CD4-positive, alpha-beta memory T cell (primary cell): ENCODE results near the gene CHRNB4. TPM values are rescaled to one million over a fixed set of nuclear protein-coding genes. Genes with fewer than 3 reads are reported as not detected.
A peak's percentile ranks its signal among the peaks of the same experiment; 100 is the strongest.
"Not testable (repeated sequence)": the region's sequence is repeated elsewhere in the genome, so short reads cannot be mapped to it uniquely, and the experiment has no call there.

Experiments used
- CTCF ChIA-PET: fragments of 350-600 bp; sonication (Branson Sonifier 250); formaldehyde crosslinking; loops from one replicate; lab custom pipeline; 2021; ENCODE audit warnings: inconsistent platforms; ENCODE audit not compliant: partially characterized antibody; lab: Charles Lee
- POLR2A ChIA-PET: fragments of 350-600 bp; sonication (Branson Sonifier 250); formaldehyde crosslinking; loops from one replicate; lab custom pipeline; 2021; ENCODE audit not compliant: partially characterized antibody; lab: Charles Lee
- DNase-seq, 5 donors: peaks; one replicate each; pipeline versions ENCODE4 v3.0.0 to v3.0.0-alpha.2; 2020 to 2022; ENCODE audit warnings: mixed read lengths in 1 of 5
- H3K27ac ChIP-seq: one replicate; pipeline ENCODE4 v1.7.0; 2013; ENCODE audit warnings: low read depth, low read length
- H3K27me3 ChIP-seq: 2 replicates; pipeline ENCODE4 v1.7.0; 2013; ENCODE audit warnings: mild to moderate bottlenecking, low read length, moderate library complexity; ENCODE audit not compliant: insufficient read depth
- H3K36me3 ChIP-seq: 2 replicates; pipeline ENCODE4 v1.7.0; 2013; ENCODE audit warnings: mild to moderate bottlenecking, low read length, moderate library complexity; ENCODE audit not compliant: insufficient read depth
- H3K4me1 ChIP-seq: 2 replicates; pipeline ENCODE4 v1.7.0; 2013; ENCODE audit warnings: mild to moderate bottlenecking, low read length, moderate library complexity; ENCODE audit not compliant: insufficient read depth
- H3K4me3 ChIP-seq, 2 donors: one replicate each; pipeline ENCODE4 v1.7.0; 2013; ENCODE audit warnings: low read length in 2 of 2, mild to moderate bottlenecking in 1 of 2
- H3K9me3 ChIP-seq, 2 donors: one replicate each; pipeline ENCODE4 v1.7.0; 2013; ENCODE audit warnings: low read length in 2 of 2, control low read depth in 1 of 2; ENCODE audit not compliant: control insufficient read depth in 1 of 2
- H3K27ac Mint-ChIP-seq, 7 donors: one replicate each; pipeline ENCODE4 v1.8.0; 2020 to 2021; ENCODE audit warnings: mixed read lengths in 7 of 7, mild to moderate bottlenecking in 6 of 7, inconsistent platforms in 3 of 7, moderate library complexity in 3 of 7
- H3K27me3 Mint-ChIP-seq, 2 donors: one replicate each; pipeline ENCODE4 v1.8.0; 2020 to 2021; ENCODE audit warnings: mixed read lengths in 2 of 2
- H3K36me3 Mint-ChIP-seq, 2 donors: one replicate each; pipeline ENCODE4 v1.8.0; 2020 to 2021; ENCODE audit warnings: mixed read lengths in 2 of 2, inconsistent platforms in 1 of 2, mild to moderate bottlenecking in 1 of 2
- H3K4me1 Mint-ChIP-seq, 4 donors: one replicate each; pipeline ENCODE4 v1.8.0; 2020 to 2021; ENCODE audit warnings: mixed read lengths in 4 of 4, mild to moderate bottlenecking in 1 of 4
- H3K4me3 Mint-ChIP-seq, 8 donors: one replicate each; pipeline ENCODE4 v1.8.0; 2020 to 2021; ENCODE audit warnings: mixed read lengths in 8 of 8, mild to moderate bottlenecking in 7 of 8, moderate library complexity in 6 of 8, inconsistent platforms in 3 of 8
- H3K9me3 Mint-ChIP-seq, 8 donors: one replicate each; pipeline ENCODE4 v1.8.0; 2020 to 2021; ENCODE audit warnings: mixed read lengths in 8 of 8, mild to moderate bottlenecking in 5 of 8, inconsistent platforms in 3 of 8, moderate library complexity in 1 of 8
- intact Hi-C: fragments of 100-400 bp; cut with micrococcal nuclease; formaldehyde crosslinking; loops from one replicate; pipeline ENCODE4 v1.15.1; 2023
- polyA plus RNA-seq, 2 donors: library from polyadenylated mRNA; unstranded; fragments of 300-500 nt; fragmentation: Illumina TruSeq; gene quantifications; one replicate each; pipeline ENCODE4 v1.2.3, GENCODE V29; 2021
- total RNA-seq, 2 experiments: library from RNA; stranded (reverse); gene quantifications; one replicate each; pipeline ENCODE4 v1.2.3, GENCODE V29; 2021

Gene CHRNB4, protein sequence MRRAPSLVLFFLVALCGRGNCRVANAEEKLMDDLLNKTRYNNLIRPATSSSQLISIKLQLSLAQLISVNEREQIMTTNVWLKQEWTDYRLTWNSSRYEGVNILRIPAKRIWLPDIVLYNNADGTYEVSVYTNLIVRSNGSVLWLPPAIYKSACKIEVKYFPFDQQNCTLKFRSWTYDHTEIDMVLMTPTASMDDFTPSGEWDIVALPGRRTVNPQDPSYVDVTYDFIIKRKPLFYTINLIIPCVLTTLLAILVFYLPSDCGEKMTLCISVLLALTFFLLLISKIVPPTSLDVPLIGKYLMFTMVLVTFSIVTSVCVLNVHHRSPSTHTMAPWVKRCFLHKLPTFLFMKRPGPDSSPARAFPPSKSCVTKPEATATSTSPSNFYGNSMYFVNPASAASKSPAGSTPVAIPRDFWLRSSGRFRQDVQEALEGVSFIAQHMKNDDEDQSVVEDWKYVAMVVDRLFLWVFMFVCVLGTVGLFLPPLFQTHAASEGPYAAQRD
- total RNA-seq: not detected
- polyA plus RNA-seq: not detected

GRCh38 chr15:78641102-78641748 is at the start of gene CHRNB4:
Gene CHRNB4, minus strand, starts transcription at chr15:78641210. Its CDS starts 77 bp downstream, at chr15:78641133.
- no peaks in the 10 kb centered on the region for H3K9me3 Mint-ChIP-seq
- no peaks in the 10 kb centered on the region for H3K27me3 ChIP-seq
- POLR2A ChIA-PET: no interaction called here
- CTCF ChIA-PET: no interaction called here
- no peaks in the 10 kb centered on the region for H3K9me3 ChIP-seq
- H3K27me3 Mint-ChIP-seq: peaks cover 6 to 19% of the 10 kb centered on the region in 2 donors
- DNase-seq: no peak
- peaks cover 4% of the 10 kb centered on the region for H3K4me1 ChIP-seq
- intact Hi-C loops: no loop called here
- H3K27ac ChIP-seq: no peak within 1 kb of the TSS
- H3K4me1 Mint-ChIP-seq: peaks cover 2 to 10% (median 6%) of the 10 kb centered on the region in 4 donors
- no peaks in the 10 kb centered on the region for H3K36me3 ChIP-seq
- peak within 1 kb of the TSS in 2 of 7 donors; percentile 0 to 53 for H3K27ac Mint-ChIP-seq
- no peaks in the 10 kb centered on the region for H3K36me3 Mint-ChIP-seq
- peak within 1 kb of the TSS; percentile 41 to 81 (median 64) for H3K4me3 Mint-ChIP-seq
- no peak within 1 kb of the TSS for H3K4me3 ChIP-seq

DNA sequence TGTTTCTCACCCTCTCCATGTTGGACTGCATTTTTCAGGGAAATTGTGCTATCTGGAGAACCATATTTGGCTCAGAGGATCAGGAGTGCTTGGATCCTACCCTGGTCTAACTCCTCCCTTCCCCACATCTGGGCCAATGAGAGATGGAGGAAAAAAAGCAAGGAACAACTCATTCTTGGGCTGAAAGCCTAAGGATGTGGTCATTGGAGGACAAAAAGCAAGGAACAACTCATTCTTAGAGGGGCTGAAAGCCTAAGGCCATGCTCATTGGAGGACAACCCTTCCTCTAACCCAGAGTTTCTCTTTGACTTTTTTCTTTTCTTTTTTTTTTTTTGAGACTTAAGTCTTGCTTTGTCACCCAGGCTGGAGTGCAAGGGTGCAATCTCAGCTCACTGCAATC is 48.6 kb upstream of the CHRNB4 start:
- intact Hi-C loops: no loop called here
- Histone ChIP-seq H3K27ac (no peak overlapping the region), H3K27me3 (peaks cover 3% of the 10 kb centered on the region), H3K36me3 (no peaks in the 10 kb centered on the region), H3K4me3 (no peak overlapping the region), H3K4me1 (no peaks in the 10 kb centered on the region), H3K9me3 (no peaks in the 10 kb centered on the region)
- ChIA-PET CTCF (no interaction called here), POLR2A (no interaction called here)
- Mint-ChIP-seq H3K4me3 (no peak overlapping the region), H3K36me3 (no peaks in the 10 kb centered on the region), H3K27me3 (peaks cover 3 to 4% of the 10 kb centered on the region in 2 donors), H3K27ac (no peak overlapping the region), H3K9me3 (peaks cover 0 to 1% (median 0%) of the 10 kb centered on the region in 8 donors), H3K4me1 (peaks cover 0 to 6% (median 0%) of the 10 kb centered on the region in 4 donors)
- DNase-seq: no peak

DNA sequence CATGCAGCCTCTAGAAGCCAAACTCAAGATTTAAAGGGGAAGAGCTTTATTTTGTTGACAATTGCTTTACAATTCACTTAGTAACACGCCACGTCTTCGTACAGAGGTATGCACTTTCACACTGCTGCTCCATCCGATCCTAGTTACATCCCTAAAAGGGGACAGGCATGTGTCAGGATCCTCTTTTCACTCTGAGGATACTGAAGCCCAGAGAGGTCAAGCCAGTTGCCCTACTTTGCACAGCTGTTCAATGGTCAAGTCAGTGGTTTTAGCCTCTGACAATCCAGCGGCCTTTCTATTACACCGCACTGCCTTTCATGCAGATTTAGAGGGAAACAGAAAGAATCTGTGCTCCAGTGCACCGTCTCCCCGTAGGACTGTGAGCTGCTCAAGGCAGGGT is 44.9 kb upstream of the CHRNB4 start:
- Mint-ChIP-seq H3K4me3 (no peak overlapping the region), H3K9me3 (no peaks in the 10 kb centered on the region), H3K4me1 (peaks cover 0 to 6% (median 0%) of the 10 kb centered on the region in 4 donors), H3K27ac (peak overlapping the region in 1 of 7 donors; percentile 70), H3K27me3 (peaks cover 3 to 4% of the 10 kb centered on the region in 2 donors), H3K36me3 (no peaks in the 10 kb centered on the region)
- CTCF ChIA-PET: no interaction called here
- Histone ChIP-seq H3K9me3 (no peaks in the 10 kb centered on the region), H3K36me3 (no peaks in the 10 kb centered on the region), H3K4me3 (no peak overlapping the region), H3K27ac (no peak overlapping the region), H3K27me3 (no peaks in the 10 kb centered on the region), H3K4me1 (no peaks in the 10 kb centered on the region)
- POLR2A ChIA-PET: no interaction called here
- no peak for DNase-seq
- intact Hi-C loops: no loop called here

- Mint-ChIP-seq H3K4me1 (peaks cover 0 to 6% (median 0%) of the 10 kb centered on the region in 4 donors), H3K27ac (peak overlapping the region in 1 of 7 donors; percentile 70), H3K4me3 (no peak overlapping the region), H3K27me3 (peaks cover 3 to 4% of the 10 kb centered on the region in 2 donors), H3K9me3 (no peaks in the 10 kb centered on the region), H3K36me3 (no peaks in the 10 kb centered on the region)
- Histone ChIP-seq H3K4me3 (no peak overlapping the region), H3K27ac (no peak overlapping the region), H3K4me1 (no peaks in the 10 kb centered on the region), H3K27me3 (no peaks in the 10 kb centered on the region), H3K9me3 (no peaks in the 10 kb centered on the region), H3K36me3 (no peaks in the 10 kb centered on the region)
- ChIA-PET POLR2A (no interaction called here), CTCF (no interaction called here)
- DNase-seq: no peak
- intact Hi-C loops: no loop called here
Observed at GRCh38 chr15:78685159-78685921, 44.3 kb upstream of the CHRNB4 start.

- intact Hi-C loops: no loop called here
- Histone ChIP-seq H3K27me3 (no peaks in the 10 kb centered on the region), H3K9me3 (no peaks in the 10 kb centered on the region), H3K4me3 (no peak overlapping the region), H3K36me3 (no peaks in the 10 kb centered on the region), H3K27ac (no peak overlapping the region), H3K4me1 (no peaks in the 10 kb centered on the region)
- Mint-ChIP-seq H3K27me3 (peaks cover 1 to 4% of the 10 kb centered on the region in 2 donors), H3K36me3 (no peaks in the 10 kb centered on the region), H3K27ac (no peak overlapping the region), H3K4me1 (peaks cover 0 to 6% (median 0%) of the 10 kb centered on the region in 4 donors), H3K9me3 (no peaks in the 10 kb centered on the region), H3K4me3 (no peak overlapping the region)
- ChIA-PET CTCF (no interaction called here), POLR2A (no interaction called here)
- no peak for DNase-seq
Observed at GRCh38 chr15:78684657-78685056, 43.6 kb upstream of the CHRNB4 start.

DNA sequence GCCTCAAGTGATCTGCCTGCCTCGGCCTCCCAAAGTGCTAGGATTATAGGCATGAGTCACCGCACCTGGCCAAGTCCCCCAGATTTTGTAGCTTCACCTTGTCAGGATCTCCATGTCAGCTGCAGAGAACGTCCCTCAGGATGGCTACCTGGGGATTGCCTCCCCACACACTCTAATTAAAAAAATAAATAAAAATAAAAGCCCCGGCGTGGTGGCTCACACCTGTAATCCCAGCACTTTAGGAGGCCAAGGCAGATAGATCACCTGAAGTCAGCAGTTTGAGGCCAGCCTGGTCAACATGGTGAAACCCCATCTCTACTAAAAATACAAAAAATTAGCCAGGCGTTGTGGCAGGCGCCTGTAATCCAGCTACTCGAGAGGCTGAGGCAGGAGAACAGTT is 42.6 kb upstream of the CHRNB4 start:
- H3K36me3 Mint-ChIP-seq, POLR2A ChIA-PET, H3K9me3 ChIP-seq, H3K27me3 ChIP-seq, H3K9me3 Mint-ChIP-seq, H3K27ac Mint-ChIP-seq, intact Hi-C loops, H3K4me1 Mint-ChIP-seq, H3K27me3 Mint-ChIP-seq, H3K27ac ChIP-seq, DNase-seq, H3K36me3 ChIP-seq, H3K4me1 ChIP-seq, H3K4me3 Mint-ChIP-seq, H3K4me3 ChIP-seq: not testable (repeated sequence)
- CTCF ChIA-PET: interaction anchor here (0.7 kb wide), 1 partner anchor 69 kb away, joined by 3 read pairs; no protein-coding TSS in a partner anchor
